ENCODE data around the gene FBXL5.

The FBXL5 gene

GRCh38 chr4:15676899-15677298 lies 21.7 kb upstream of the FBXL5 start:
- DNase-seq: no peak

DNA sequence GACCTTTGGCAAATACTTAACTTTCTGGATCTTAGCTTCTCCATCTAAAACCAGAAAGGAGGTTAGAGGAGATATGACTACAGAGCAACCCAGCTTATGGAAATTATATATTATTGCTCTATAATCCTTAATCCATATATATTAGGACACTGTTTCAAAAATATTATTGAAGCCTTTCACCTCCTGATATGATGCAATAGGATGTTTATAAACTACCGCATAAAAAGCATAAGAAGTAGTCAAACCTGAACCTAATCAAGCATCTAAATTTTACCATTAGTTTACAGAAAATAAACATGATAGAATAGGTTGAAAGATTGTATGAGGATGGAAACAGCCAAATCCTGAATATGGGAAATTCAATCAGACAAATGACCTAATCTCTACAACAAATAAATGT lies 20.9 kb upstream of the FBXL5 start:
- DNase-seq: no peak

DNA sequence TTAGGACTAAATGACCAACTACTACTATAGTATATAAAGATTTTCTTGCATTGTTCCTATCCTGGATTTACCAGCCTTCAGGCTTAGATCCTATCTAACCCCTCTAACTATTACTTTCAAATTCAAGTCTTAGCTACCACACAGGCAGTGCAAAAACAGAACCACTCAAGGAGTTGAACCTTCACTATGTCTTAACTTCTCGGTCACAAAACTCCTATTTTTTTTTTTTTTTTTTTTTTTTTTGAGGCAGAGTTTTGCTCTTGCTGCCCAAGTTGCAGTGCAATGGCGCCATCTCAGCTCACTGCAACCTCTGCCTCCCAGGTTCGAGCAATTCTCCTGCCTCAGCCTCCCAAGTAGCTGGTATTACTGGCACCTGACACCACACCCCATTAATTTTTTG lies 20.2 kb upstream of the FBXL5 start:
- DNase-seq: no peak

- DNase-seq: no peak
Observed at GRCh38 chr4:15674926-15675325, 19.8 kb upstream of the FBXL5 start.

DNA sequence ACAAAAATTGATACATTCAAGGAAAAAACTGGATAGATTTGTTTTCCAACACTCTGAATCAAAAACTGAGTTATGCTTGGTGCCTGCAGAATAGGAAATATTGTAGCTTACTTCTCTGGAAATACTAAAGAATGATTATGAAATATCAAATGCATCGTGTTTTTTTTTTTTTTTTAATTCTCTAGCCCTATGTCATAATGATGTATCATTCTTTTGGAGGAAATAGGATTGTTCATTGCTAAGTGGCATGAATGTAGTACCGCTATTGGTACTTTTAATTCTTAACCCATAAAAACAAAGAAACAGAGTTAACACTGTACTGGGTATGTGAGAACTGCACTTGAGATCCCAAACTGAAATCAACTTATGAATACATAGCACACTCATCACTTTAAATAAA lies 18.9 kb upstream of the FBXL5 start:
- DNase-seq: no peak

- DNase-seq: no peak
Observed at GRCh38 chr4:15673337-15673736, 18.2 kb upstream of the FBXL5 start.

- DNase-seq: no peak
Observed at GRCh38 chr4:15672101-15672500, 16.9 kb upstream of the FBXL5 start.

DNA sequence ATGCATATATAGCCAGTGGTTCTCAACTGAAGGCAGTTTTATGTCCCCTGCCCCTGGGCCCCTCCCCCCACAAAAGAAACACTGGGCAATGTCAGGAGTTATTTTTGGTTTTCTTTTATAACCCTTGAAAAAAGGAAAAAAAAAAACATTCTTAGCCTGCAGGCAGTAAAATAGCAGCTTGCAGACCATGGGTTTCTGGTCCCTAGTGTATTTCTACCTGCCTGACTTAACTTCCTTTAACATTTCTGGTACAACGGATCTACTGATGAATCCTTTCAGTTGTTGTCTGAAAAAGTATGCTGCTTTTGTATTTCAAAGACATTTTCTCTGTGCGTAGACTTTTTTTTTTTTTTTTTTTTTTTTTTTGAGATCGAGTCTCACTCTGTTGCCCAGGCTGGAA lies 15.4 kb upstream of the FBXL5 start:
- no peak for DNase-seq

GRCh38 chr4:15668566-15669435 lies 13.6 kb upstream of the FBXL5 start:
- no peak for DNase-seq

GRCh38 chr4:15667006-15667405 lies 11.8 kb upstream of the FBXL5 start:
- no peak for DNase-seq

DNA sequence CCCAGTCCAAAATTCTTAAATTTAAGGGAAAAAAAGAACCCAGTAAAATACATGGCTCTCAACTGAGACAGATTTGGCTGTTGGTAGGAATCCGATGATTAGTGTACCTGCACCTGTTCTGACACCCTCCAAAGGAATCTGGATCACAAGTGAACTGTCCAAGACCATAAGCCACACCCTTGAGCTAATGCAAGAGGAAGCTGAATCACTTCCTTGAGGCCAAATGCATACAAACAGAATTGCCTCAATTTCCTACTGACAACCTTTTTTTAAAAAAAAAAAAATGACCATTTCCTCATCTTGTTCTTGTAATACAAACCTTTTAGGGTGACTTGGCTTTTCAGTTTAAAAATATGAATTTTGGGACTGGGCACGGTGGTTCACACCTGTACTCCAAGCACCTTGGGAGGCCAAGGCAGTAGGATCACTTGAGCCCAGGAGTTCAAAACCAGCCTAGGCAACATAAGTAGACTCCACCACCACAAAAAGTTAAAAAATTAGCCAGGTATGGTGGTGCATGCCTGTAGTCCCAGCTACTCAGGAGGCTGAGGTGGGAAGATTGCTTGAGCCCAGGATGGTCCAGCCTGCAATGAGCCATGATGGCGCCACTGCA lies 10.7 kb upstream of the FBXL5 start:
- DNase-seq: peak; percentile 58

- peak; percentile 54 for DNase-seq
Observed at GRCh38 chr4:15659768-15660570, 4.8 kb upstream of the FBXL5 start.

- no peak for DNase-seq
Observed at GRCh38 chr4:15658781-15659180, 3.6 kb upstream of the FBXL5 start.

- no peak for DNase-seq
Observed at GRCh38 chr4:15658136-15658770, 3.1 kb upstream of the FBXL5 start.

- DNase-seq: no peak
Observed at GRCh38 chr4:15657366-15657765, 2.2 kb upstream of the FBXL5 start.

DNA sequence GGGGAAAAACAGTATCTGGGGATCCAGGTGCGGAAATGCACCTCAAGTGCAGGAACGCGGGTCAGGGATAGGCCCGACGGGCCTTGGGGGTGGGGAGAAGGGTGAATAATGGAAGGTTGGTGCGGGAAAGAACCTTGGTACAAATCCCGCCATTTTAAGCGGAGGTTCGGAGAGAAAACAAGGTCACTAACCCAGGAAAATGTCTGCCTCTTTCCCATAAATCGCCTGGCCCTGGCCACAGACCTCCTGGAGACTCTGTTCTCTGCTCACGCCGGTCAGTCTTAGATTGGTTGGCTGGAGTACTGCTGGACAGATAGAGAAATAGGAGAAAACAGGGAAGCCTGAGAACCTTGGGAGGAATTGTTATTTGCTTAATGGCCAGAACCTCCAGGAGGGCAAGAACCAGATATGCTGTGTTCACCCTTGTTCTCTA lies 897 bp upstream of the FBXL5 start:
- DNase-seq: no peak

DNA sequence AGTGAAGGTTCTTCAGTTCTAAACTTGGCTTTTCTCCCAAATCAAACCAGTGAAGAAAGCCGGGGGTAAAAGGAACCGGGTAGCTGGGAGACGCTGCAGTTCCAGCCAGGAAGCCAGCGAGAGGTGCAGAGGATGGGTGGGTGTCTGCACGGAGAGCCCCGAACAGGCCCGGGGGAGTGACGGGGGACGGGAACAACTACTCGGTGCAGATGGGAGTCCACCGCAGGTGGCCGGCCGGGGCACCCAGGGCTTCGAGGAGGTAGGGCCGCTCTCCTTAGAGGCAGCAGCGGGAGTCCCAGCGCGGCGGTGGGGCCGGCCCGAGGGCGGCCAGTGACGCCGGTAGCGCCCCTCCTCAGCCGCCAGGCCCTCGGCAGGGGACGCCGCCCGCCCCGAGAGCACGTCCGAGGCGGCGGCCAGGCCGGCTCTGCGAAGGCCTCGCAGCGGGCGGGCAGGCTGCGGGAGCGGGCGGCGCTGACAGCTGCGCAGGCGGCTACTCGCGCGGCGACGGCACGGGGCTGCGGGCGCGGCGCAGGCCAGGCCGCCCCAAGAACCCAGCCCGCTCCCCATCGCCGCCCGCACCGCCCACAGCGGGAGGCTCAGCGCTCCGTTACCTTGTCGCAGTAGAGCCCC lies 449 bp downstream of the FBXL5 start:
- DNase-seq: peak; percentile 24

DNA sequence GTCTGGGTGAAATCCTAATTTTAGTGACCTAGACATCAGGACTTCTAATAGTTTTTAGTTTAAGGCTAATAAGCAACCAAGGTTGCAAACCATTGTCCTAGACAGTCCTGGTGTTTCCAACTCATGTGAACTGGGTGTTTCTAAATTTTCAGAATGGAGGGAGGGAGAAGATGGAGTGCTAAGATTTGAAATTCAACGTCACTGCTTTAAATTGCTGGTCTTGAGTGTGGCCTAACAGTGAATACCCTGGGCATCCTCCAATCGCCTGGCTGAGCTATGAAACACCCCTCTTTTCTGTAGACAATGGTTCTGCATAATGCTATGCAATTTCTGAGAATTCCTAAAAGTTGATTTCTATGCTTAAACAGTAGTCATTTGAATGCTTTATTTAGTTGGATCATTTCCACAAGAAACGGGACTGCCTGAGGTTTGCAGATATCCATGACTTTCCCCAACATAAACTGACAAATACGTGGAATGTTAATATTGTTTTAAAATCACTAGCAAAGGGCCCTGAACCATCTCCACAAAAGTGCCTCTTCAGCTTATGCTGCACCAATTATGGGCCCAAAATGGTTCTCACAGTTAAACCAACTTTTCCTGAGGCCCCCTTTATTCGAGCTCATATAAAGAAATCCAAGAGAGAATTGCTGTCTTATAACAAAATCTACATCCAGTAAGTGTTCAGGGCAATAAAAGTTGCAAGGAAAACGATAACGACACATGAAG lies 1.1 kb downstream of the FBXL5 start:
- peak; percentile 41 for DNase-seq

DNA sequence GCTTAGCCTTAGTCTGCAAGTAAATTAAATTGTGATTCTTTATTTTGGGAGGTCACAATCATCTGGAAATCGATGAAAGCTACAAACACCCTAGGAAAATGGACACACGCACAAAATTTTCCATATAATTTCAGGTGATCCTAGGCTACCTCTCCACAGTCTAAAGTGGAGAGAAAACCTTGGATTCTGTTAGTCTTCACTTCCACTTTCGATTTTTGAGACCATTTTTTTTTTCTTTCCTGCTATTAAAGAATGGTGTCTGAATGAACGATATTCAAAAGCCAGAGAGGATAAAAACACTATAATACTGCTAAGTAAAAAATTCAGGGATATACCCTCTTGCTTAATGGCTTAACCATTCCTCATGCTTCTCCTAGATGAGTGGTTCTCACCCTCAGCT lies 1.7 kb downstream of the FBXL5 start:
- no peak for DNase-seq

DNA sequence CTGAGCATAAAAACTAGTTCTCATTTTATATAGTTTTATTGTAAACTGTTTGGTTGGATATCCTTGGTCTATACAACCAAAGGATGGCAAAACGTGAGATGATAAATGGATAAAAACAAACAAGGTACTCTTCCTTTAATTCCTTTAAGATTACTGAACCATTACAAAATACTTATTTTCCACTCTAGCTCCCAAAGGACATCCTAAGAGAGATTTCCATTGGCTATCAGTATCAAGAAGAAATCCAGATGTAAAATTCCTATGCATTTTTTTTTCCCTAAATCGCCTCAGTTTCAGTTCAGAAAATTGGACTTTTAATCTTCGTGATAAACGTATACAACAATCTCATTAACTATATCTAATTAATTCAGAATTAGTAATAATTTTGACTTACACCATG lies 2.3 kb downstream of the FBXL5 start:
- no peak for DNase-seq

DNA sequence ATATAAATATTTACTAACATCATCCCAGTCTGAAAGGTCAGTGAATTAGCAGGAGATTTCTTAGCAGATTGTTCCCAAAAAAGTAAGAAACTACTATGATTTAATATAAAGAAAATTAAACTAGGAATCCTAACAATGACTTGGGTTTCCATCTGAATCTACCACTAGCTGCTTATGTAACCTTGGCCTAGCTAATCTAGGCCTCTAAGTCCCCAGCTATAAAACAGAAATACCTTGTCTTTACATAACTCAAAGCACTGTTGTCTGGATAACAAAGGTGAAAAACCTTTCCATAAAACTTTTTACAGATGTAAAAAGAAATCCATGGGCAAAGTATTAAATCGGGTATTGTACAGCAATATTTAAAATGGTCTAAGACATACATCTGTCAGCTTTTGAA lies 3.0 kb downstream of the FBXL5 start:
- no peak for DNase-seq

DNA sequence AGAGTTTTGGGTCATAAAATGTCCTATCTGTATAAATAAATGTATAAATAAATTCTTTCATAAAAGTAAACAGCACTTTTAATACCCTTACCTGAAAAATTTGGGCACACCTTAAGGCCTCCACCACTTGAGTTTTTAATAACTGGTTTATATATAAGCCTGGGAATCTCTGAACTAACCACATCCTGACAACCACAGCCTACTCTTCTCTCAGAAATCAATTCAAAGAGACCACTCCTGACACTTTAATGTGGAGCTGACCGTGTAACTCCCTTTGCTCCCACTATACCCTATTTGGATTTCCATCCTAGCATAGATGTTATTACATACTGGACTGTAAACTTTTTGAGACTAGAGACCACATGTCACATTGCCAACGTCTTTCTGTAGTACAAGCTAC lies 3.5 kb downstream of the FBXL5 start:
- DNase-seq: no peak

Measured in HCEC 1CT (cell line).